GM18858 (cell line): ENCODE data around the gene EVA1C.
"Not testable (repeated sequence)": the region's sequence is repeated elsewhere in the genome, so short reads cannot be mapped to it uniquely, and the experiment has no call there.

Experiments
- ATAC-seq: cut with Tn5 transposase; IDR thresholded peaks from one replicate; pipeline ENCODE4 v1.9.1; 2021; ENCODE audit not compliant: unreplicated experiment

EVA1C gene

GRCh38 chr21:32523988-32524719, 111.6 kb downstream of the EVA1C start:
- no peak for ATAC-seq

- no peak for ATAC-seq
Observed at GRCh38 chr21:32525282-32525681, 112.8 kb downstream of the EVA1C start.

- ATAC-seq: no peak
Observed at GRCh38 chr21:32529679-32530078, 117.2 kb downstream of the EVA1C start.

GRCh38 chr21:32530809-32531208, 118.3 kb downstream of the EVA1C start:
- ATAC-seq: not testable (repeated sequence)

GRCh38 chr21:32531561-32531960, 119.1 kb downstream of the EVA1C start:
- not testable (repeated sequence) for ATAC-seq

GRCh38 chr21:32532636-32533035, 120.1 kb downstream of the EVA1C start:
- ATAC-seq: no peak

GRCh38 chr21:32533053-32533452, 120.5 kb downstream of the EVA1C start:
- ATAC-seq: no peak

GRCh38 chr21:32533611-32534010, 121.1 kb downstream of the EVA1C start:
- ATAC-seq: no peak

- ATAC-seq: no peak
Observed at GRCh38 chr21:32534113-32534512, 121.6 kb downstream of the EVA1C start.

- no peak for ATAC-seq
Observed at GRCh38 chr21:32535612-32536011, 123.1 kb downstream of the EVA1C start.

GRCh38 chr21:32537569-32537881, 125.0 kb downstream of the EVA1C start:
- no peak for ATAC-seq

GRCh38 chr21:32538147-32538792, 125.8 kb downstream of the EVA1C start:
- no peak for ATAC-seq

GRCh38 chr21:32539378-32539777, 126.9 kb downstream of the EVA1C start:
- ATAC-seq: no peak

- ATAC-seq: not testable (repeated sequence)
Observed at GRCh38 chr21:32543056-32543455, 130.6 kb downstream of the EVA1C start.

GRCh38 chr21:32543975-32544374, 131.5 kb downstream of the EVA1C start:
- ATAC-seq: no peak

GRCh38 chr21:32544697-32545096, 132.2 kb downstream of the EVA1C start:
- no peak for ATAC-seq

- ATAC-seq: no peak
Observed at GRCh38 chr21:32545948-32546441, 133.5 kb downstream of the EVA1C start.

GRCh38 chr21:32547018-32547417, 134.5 kb downstream of the EVA1C start:
- ATAC-seq: no peak

GRCh38 chr21:32548978-32549377, 136.5 kb downstream of the EVA1C start:
- no peak for ATAC-seq

- no peak for ATAC-seq
Observed at GRCh38 chr21:32549440-32549839, 136.9 kb downstream of the EVA1C start.

GRCh38 chr21:32549886-32550285, 137.4 kb downstream of the EVA1C start:
- no peak for ATAC-seq

GRCh38 chr21:32554832-32555638, 142.5 kb downstream of the EVA1C start:
- no peak for ATAC-seq
